Prostate gland (tissue), 2 donors: ENCODE data around the gene ETV5.

Experiments
- CTCF ChIP-seq, 4 experiments: fragments of 200-600 bp in 2 of 4; fragments of 450-650 bp in 2 of 4; sonication (generic) in 2 of 4; IDR thresholded peaks; 1 replicate in 3 of 4; 2 replicates in 1 of 4; pipeline ENCODE4 v1.5.1; 2016 to 2019; ENCODE audit warnings: antibody characterized with exemption in 4 of 4, mild to moderate bottlenecking in 2 of 4, moderate library complexity in 2 of 4
- POLR2A ChIP-seq: fragments of 450-650 bp; IDR thresholded peaks from one replicate; pipeline ENCODE4 v1.6.1; 2016; ENCODE audit warnings: antibody characterized with exemption, mild to moderate bottlenecking
- POLR2AphosphoS5 ChIP-seq: sonication (generic); formaldehyde crosslinking; IDR thresholded peaks from one replicate; pipeline ENCODE4 v1.6.1; 2017; ENCODE audit warnings: antibody characterized with exemption

- no peak for TF ChIP-seq CTCF (IDR thresholded peaks at IDR 0.05)
- TF ChIP-seq POLR2A = no peak
- TF ChIP-seq POLR2AphosphoS5 = no peak
Observed at GRCh38 chr3:186060222-186060621, 48.7 kb downstream of the ETV5 start.
